HUES6 (cell line): ENCODE data around the gene TXNDC11.

Experiments
- H3K27ac ChIP-seq: 2 replicates; pipeline ENCODE4 v1.7.0; 2013; ENCODE audit warnings: low read depth, mild to moderate bottlenecking, low read length, inconsistent platforms
- H3K27me3 ChIP-seq: 2 replicates; pipeline ENCODE4 v1.6.1; 2013; ENCODE audit warnings: low read length; ENCODE audit not compliant: control insufficient read depth, insufficient read depth
- H3K36me3 ChIP-seq: 2 replicates; pipeline ENCODE4 v1.6.1; 2013; ENCODE audit warnings: low read length; ENCODE audit not compliant: control insufficient read depth, insufficient read depth
- H3K4me1 ChIP-seq: 2 replicates; pipeline ENCODE4 v1.6.1; 2013; ENCODE audit warnings: low read length; ENCODE audit not compliant: control insufficient read depth, insufficient read depth
- H3K4me3 ChIP-seq: 2 replicates; pipeline ENCODE4 v1.5.1; 2013; ENCODE audit warnings: low read depth, low read length
- H3K9ac ChIP-seq: one replicate; pipeline ENCODE4 v1.6.1; 2013; ENCODE audit warnings: mild to moderate bottlenecking, low read length
- H3K9me3 ChIP-seq: 2 replicates; pipeline ENCODE4 v1.6.1; 2013; ENCODE audit warnings: low read depth, low read length; ENCODE audit not compliant: control insufficient read depth, insufficient read depth

The TXNDC11 gene

DNA sequence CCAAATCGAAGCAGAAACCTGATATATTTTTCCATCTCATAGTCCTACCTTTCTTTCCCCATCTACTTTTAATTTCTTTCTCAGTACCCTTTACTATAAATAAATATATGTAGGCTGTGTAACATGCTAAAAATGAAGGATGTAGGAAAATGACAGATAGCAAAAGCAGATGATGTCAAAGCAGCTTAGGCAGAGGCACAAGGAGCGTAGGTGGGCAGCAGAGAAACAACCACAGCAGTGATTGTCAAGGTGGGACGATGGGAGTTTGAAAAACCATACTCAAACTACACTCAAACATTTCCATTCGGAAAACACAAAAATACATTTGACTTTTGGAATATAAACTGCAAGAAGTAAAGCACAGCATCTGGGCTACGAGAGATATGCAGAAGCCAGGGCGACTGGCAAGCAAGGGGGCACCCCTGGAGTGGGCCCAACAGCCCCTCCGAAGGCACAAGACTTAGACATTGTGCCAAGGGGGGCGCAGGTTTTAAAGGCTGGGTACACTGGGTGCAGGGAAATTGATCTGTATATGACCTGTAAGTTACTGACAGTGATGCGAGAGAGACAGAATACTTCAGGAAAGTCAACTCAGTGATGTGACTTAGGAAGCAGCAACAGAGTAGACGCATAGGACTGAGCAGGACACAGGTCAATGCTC is 43.3 kb downstream of the TXNDC11 start:
- H3K9me3 ChIP-seq = no peaks in the 10 kb centered on the region
- H3K4me1 ChIP-seq = no peaks in the 10 kb centered on the region
- H3K27me3 ChIP-seq = no peaks in the 10 kb centered on the region
- H3K36me3 ChIP-seq = peaks cover 40% of the 10 kb centered on the region
- H3K4me3 ChIP-seq = no peak overlapping the region
- H3K27ac ChIP-seq = no peak overlapping the region
- no peak overlapping the region for H3K9ac ChIP-seq

- Histone ChIP-seq H3K4me3 (no peak overlapping the region), H3K27me3 (no peaks in the 10 kb centered on the region), H3K9me3 (no peaks in the 10 kb centered on the region), H3K27ac (no peak overlapping the region), H3K9ac (no peak overlapping the region), H3K36me3 (peaks cover 40% of the 10 kb centered on the region), H3K4me1 (no peaks in the 10 kb centered on the region)
Measured at GRCh38 chr16:11698271-11698689, 44.4 kb downstream of the TXNDC11 start.

GRCh38 chr16:11697319-11697718 is 45.3 kb downstream of the TXNDC11 start:
- Histone ChIP-seq H3K27me3 (no peaks in the 10 kb centered on the region), H3K27ac (no peak overlapping the region), H3K9ac (no peak overlapping the region), H3K36me3 (peaks cover 40% of the 10 kb centered on the region), H3K4me3 (no peak overlapping the region), H3K4me1 (no peaks in the 10 kb centered on the region), H3K9me3 (no peaks in the 10 kb centered on the region)

DNA sequence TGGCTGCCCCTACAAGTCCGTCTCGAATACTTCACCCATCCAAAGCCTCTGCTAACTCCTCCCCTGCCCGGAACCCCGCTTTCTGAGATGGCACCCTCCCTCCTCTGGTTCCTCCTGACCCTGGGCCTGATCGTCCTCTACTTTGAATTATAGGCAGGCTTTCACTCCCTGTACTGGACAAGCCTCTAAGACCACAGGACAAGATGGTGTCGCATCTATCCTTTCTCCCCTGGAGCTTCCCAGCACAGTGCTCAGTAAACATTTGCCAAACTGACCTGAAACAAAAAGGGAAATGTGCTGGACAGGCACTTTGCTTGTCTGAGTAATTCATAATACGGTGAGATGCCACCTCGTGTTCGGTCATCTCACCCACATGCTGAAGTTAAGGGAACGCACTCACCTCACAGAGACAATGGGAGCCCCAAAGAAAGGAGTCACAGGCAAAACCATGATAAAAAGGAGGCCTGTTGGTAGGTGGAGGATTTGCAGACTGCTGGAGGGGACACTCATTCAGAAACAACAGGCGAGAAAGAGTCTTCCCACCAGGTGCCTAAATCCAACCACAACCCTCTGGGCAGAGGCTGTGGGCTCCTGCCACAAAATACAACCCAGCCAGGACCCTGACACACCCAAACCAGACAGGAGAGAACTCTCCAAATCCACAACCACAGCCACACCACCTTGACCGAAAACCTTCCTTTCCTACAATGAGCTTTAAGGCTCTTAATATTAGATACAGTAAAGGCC is 46.2 kb downstream of the TXNDC11 start:
- H3K36me3 ChIP-seq = peaks cover 47% of the 10 kb centered on the region

GRCh38 chr16:11692651-11693050 is 50.0 kb downstream of the TXNDC11 start:
- Histone ChIP-seq H3K9ac (no peak overlapping the region), H3K4me1 (no peaks in the 10 kb centered on the region), H3K9me3 (no peaks in the 10 kb centered on the region), H3K4me3 (no peak overlapping the region), H3K27me3 (no peaks in the 10 kb centered on the region), H3K36me3 (peaks cover 49% of the 10 kb centered on the region), H3K27ac (no peak overlapping the region)

More for the DNA sequence above, 46.2 kb downstream of the TXNDC11 start:
- Histone ChIP-seq H3K27me3 (no peaks in the 10 kb centered on the region), H3K27ac (no peak overlapping the region), H3K9me3 (no peaks in the 10 kb centered on the region), H3K4me3 (no peak overlapping the region), H3K9ac (no peak overlapping the region), H3K4me1 (no peaks in the 10 kb centered on the region)

GRCh38 chr16:11692171-11692570 is 50.5 kb downstream of the TXNDC11 start:
- Histone ChIP-seq H3K9ac (no peak overlapping the region), H3K27me3 (no peaks in the 10 kb centered on the region), H3K36me3 (peaks cover 49% of the 10 kb centered on the region), H3K9me3 (no peaks in the 10 kb centered on the region), H3K4me3 (no peak overlapping the region), H3K4me1 (no peaks in the 10 kb centered on the region), H3K27ac (no peak overlapping the region)

GRCh38 chr16:11691771-11692170 is 50.9 kb downstream of the TXNDC11 start:
- H3K27me3 ChIP-seq = no peaks in the 10 kb centered on the region
- peaks cover 49% of the 10 kb centered on the region for H3K36me3 ChIP-seq
- no peak overlapping the region for H3K4me3 ChIP-seq
- H3K9me3 ChIP-seq = no peaks in the 10 kb centered on the region
- no peak overlapping the region for H3K27ac ChIP-seq
- no peaks in the 10 kb centered on the region for H3K4me1 ChIP-seq
- H3K9ac ChIP-seq = no peak overlapping the region

GRCh38 chr16:11691235-11691634 is 51.4 kb downstream of the TXNDC11 start:
- peaks cover 49% of the 10 kb centered on the region for H3K36me3 ChIP-seq
- no peaks in the 10 kb centered on the region for H3K4me1 ChIP-seq
- H3K4me3 ChIP-seq = no peak overlapping the region
- H3K9ac ChIP-seq = no peak overlapping the region
- no peaks in the 10 kb centered on the region for H3K9me3 ChIP-seq
- H3K27ac ChIP-seq = no peak overlapping the region
- H3K27me3 ChIP-seq = no peaks in the 10 kb centered on the region

GRCh38 chr16:11689031-11689840 is 53.4 kb downstream of the TXNDC11 start:
- H3K9me3 ChIP-seq = no peaks in the 10 kb centered on the region
- no peak overlapping the region for H3K9ac ChIP-seq
- peaks cover 40% of the 10 kb centered on the region for H3K36me3 ChIP-seq
- H3K27me3 ChIP-seq = no peaks in the 10 kb centered on the region
- no peak overlapping the region for H3K4me3 ChIP-seq
- no peaks in the 10 kb centered on the region for H3K4me1 ChIP-seq
- no peak overlapping the region for H3K27ac ChIP-seq

DNA sequence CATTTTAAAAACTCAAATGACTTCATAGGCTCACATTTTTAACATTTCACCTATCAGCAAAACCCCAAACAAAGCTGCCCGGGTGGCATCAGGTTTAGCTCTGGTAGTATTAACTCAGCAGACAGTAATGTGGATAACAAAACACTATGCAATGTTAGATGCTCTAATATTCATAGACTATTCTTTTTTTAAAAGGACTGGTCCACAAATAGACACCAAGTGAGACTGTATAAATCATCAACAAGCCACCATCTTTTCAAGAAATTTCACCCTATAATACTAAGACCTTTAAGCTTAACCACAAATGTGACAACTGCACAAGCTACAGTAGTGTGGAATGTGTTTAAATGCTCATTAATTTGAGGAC is 54.2 kb downstream of the TXNDC11 start:
- no peak overlapping the region for H3K4me3 ChIP-seq
- no peaks in the 10 kb centered on the region for H3K27me3 ChIP-seq
- peaks cover 48% of the 10 kb centered on the region for H3K36me3 ChIP-seq
- no peaks in the 10 kb centered on the region for H3K4me1 ChIP-seq
- H3K9me3 ChIP-seq = no peaks in the 10 kb centered on the region
- no peak overlapping the region for H3K27ac ChIP-seq
- H3K9ac ChIP-seq = no peak overlapping the region
